GM23338 (cell line): Measurements from ENCODE around the gene CABCOCO1. TPM values are rescaled to one million over a fixed set of nuclear protein-coding genes. Genes with fewer than 3 reads are reported as not detected.

Experiments
- ATAC-seq: fragments of 200-7000 bp; cut with Tn5 transposase; 3 replicates; pipeline ENCODE4 v1.9.1; 2020
- DNase-seq: peaks from one replicate; pipeline ENCODE4 v3.0.0-alpha.2; 2015; ENCODE audit warnings: low spot score
- H2AFZ ChIP-seq: fragments of 200-600 bp; sonication (generic); 2 replicates; pipeline ENCODE4 v1.8.0; 2016; ENCODE audit warnings: antibody characterized with exemption, mild to moderate bottlenecking, moderate library complexity
- H3F3A ChIP-seq: fragments of 200-600 bp; sonication (generic); replicated peaks from 2 replicates; pipeline ENCODE4 v1.8.0; 2017; ENCODE audit warnings: antibody characterized with exemption, mixed run types, low read depth
- H3K27ac ChIP-seq: fragments of 200-600 bp; sonication (generic); 2 replicates; pipeline ENCODE4 v1.6.1; 2016; ENCODE audit warnings: low read depth
- H3K27me3 ChIP-seq: fragments of 200-600 bp; sonication (generic); 2 replicates; pipeline ENCODE4 v1.8.0; 2016; ENCODE audit warnings: mild to moderate bottlenecking, mixed run types, moderate library complexity; ENCODE audit not compliant: insufficient read depth
- H3K36me3 ChIP-seq: fragments of 200-600 bp; sonication (generic); 2 replicates; pipeline ENCODE4 v1.8.0; 2016; ENCODE audit warnings: mild to moderate bottlenecking; ENCODE audit not compliant: insufficient read depth
- H3K4me1 ChIP-seq: fragments of 200-600 bp; sonication (generic); 2 replicates; pipeline ENCODE4 v1.8.0; 2016; ENCODE audit warnings: mild to moderate bottlenecking, moderate library complexity; ENCODE audit not compliant: insufficient read depth
- H3K4me2 ChIP-seq: fragments of 200-600 bp; sonication (generic); 2 replicates; pipeline ENCODE4 v1.7.1; 2017; ENCODE audit warnings: mixed run types
- H3K4me3 ChIP-seq: fragments of 200-600 bp; sonication (generic); 2 replicates; pipeline ENCODE4 v1.6.1; 2016; ENCODE audit warnings: mixed run types
- H3K79me2 ChIP-seq: fragments of 200-600 bp; sonication (generic); replicated peaks from 2 replicates; pipeline ENCODE4 v1.8.0; 2017; ENCODE audit warnings: mild to moderate bottlenecking; ENCODE audit not compliant: insufficient read depth
- H3K9me2 ChIP-seq: fragments of 200-600 bp; sonication (generic); 2 replicates; pipeline ENCODE4 v1.8.0; 2017; ENCODE audit not compliant: insufficient read depth
- H4K20me1 ChIP-seq: fragments of 200-600 bp; sonication (generic); replicated peaks from 2 replicates; pipeline ENCODE4 v1.8.0; 2017; ENCODE audit warnings: mild to moderate bottlenecking; ENCODE audit not compliant: insufficient read depth
- H3K27ac Mint-ChIP-seq: 2 replicates; pipeline ENCODE4 v1.8.0; 2020; ENCODE audit warnings: inconsistent platforms, mild to moderate bottlenecking, moderate library complexity, mixed read lengths
- H3K27me3 Mint-ChIP-seq: 3 replicates; pipeline ENCODE4 v1.8.0; 2022; ENCODE audit warnings: low read depth, mild to moderate bottlenecking, moderate library complexity, mixed read lengths, inconsistent platforms; ENCODE audit not compliant: insufficient read depth, poor library complexity
- H3K36me3 Mint-ChIP-seq: 3 replicates; pipeline ENCODE4 v1.8.0; 2021; ENCODE audit warnings: low read depth, mild to moderate bottlenecking, inconsistent platforms, moderate library complexity, mixed read lengths
- H3K4me1 Mint-ChIP-seq: 3 replicates; pipeline ENCODE4 v1.8.0; 2020; ENCODE audit warnings: mild to moderate bottlenecking, inconsistent platforms, mixed read lengths
- H3K4me3 Mint-ChIP-seq: 3 replicates; pipeline ENCODE4 v1.8.0; 2021; ENCODE audit warnings: moderate library complexity, mild to moderate bottlenecking, inconsistent platforms, mixed read lengths
- H3K9me3 Mint-ChIP-seq: 3 replicates; pipeline ENCODE4 v1.8.0; 2020; ENCODE audit warnings: moderate library complexity, mild to moderate bottlenecking, inconsistent platforms, mixed read lengths
- ETS1 ChIP-seq: IDR thresholded peaks from 2 replicates; pipeline ENCODE4 v1.6.1; 2016; ENCODE audit warnings: antibody characterized with exemption
- ZNF114 ChIP-seq: fragments of 250-450 bp; sonication (Bioruptor Pico); IDR thresholded peaks from 2 replicates; pipeline ENCODE4 v1.5.0; 2020; ENCODE audit warnings: mild to moderate bottlenecking, moderate library complexity
- ZNF462 ChIP-seq: fragments of 250-450 bp; sonication (Bioruptor Pico); IDR thresholded peaks from 2 replicates; pipeline ENCODE4 v1.5.0; 2020; ENCODE audit warnings: mild to moderate bottlenecking, moderate library complexity
- polyA plus RNA-seq: library from polyadenylated mRNA; unstranded; fragments of >200 nt; fragmentation: Nextera tagmentation; extraction: Ambion mirVana; gene quantifications from 2 replicates; pipeline ENCODE4 v1.2.1, GENCODE V29; 2016
- total RNA-seq: library from RNA; depleted of rRNA; stranded (reverse); fragments of >200 nt; shearing (Covaris generic); gene quantifications from 2 replicates; pipeline ENCODE4 v1.2.3, GENCODE V29; 2014
- TF ChIP-seq, protein P1 (sequence below): IDR thresholded peaks from one replicate; pipeline ENCODE4 v1.6.1; 2018; ENCODE audit warnings: antibody characterized with exemption; ENCODE audit not compliant: unreplicated experiment

Gene CABCOCO1
- total and polyA plus RNA-seq, 2 experiments from 2014 or later: not detected

- no peak for DNase-seq
- no peak overlapping the region for H3K27ac Mint-ChIP-seq
Observed at GRCh38 chr10:61634746-61635145, 28.0 kb upstream of the CABCOCO1 start.

More at GRCh38 chr10:61634746-61635145, 28.0 kb upstream of the CABCOCO1 start:
- no peaks in the 10 kb centered on the region for H3K9me3 Mint-ChIP-seq
- no peaks in the 10 kb centered on the region for H3K27me3 Mint-ChIP-seq
- no peak overlapping the region for H3K27ac ChIP-seq
- H3K36me3 ChIP-seq: no peaks in the 10 kb centered on the region
- no peak overlapping the region for H2AFZ ChIP-seq
- ATAC-seq: no peak
- H3K27me3 ChIP-seq: no peaks in the 10 kb centered on the region
- no peaks in the 10 kb centered on the region for H3F3A ChIP-seq
- H3K4me2 ChIP-seq: no peak overlapping the region
- peaks cover 2% of the 10 kb centered on the region; the same call in 2 of the 3 replicates for H3K4me1 Mint-ChIP-seq
- no peaks in the 10 kb centered on the region for H3K36me3 Mint-ChIP-seq
- H3K4me3 ChIP-seq: no peak overlapping the region
- H3K79me2 ChIP-seq: no peaks in the 10 kb centered on the region
- no peaks in the 10 kb centered on the region; the same call in 1 of the 2 replicates for H3K9me2 ChIP-seq
- TF ChIP-seq, protein P1, sequence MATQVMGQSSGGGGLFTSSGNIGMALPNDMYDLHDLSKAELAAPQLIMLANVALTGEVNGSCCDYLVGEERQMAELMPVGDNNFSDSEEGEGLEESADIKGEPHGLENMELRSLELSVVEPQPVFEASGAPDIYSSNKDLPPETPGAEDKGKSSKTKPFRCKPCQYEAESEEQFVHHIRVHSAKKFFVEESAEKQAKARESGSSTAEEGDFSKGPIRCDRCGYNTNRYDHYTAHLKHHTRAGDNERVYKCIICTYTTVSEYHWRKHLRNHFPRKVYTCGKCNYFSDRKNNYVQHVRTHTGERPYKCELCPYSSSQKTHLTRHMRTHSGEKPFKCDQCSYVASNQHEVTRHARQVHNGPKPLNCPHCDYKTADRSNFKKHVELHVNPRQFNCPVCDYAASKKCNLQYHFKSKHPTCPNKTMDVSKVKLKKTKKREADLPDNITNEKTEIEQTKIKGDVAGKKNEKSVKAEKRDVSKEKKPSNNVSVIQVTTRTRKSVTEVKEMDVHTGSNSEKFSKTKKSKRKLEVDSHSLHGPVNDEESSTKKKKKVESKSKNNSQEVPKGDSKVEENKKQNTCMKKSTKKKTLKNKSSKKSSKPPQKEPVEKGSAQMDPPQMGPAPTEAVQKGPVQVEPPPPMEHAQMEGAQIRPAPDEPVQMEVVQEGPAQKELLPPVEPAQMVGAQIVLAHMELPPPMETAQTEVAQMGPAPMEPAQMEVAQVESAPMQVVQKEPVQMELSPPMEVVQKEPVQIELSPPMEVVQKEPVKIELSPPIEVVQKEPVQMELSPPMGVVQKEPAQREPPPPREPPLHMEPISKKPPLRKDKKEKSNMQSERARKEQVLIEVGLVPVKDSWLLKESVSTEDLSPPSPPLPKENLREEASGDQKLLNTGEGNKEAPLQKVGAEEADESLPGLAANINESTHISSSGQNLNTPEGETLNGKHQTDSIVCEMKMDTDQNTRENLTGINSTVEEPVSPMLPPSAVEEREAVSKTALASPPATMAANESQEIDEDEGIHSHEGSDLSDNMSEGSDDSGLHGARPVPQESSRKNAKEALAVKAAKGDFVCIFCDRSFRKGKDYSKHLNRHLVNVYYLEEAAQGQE: no peak
- no peak for TF ChIP-seq ZNF114 (CRISPR knock-in tag)
- TF ChIP-seq ZNF462 (CRISPR knock-in tag): no peak
- no peak for TF ChIP-seq ETS1
- no peaks in the 10 kb centered on the region for H4K20me1 ChIP-seq
- no peak overlapping the region for H3K4me3 Mint-ChIP-seq
- peaks cover 3% of the 10 kb centered on the region; the same call in 1 of the 2 replicates for H3K4me1 ChIP-seq
